A549 (cell line): ENCODE results near the gene HINT2. TPM values are rescaled to one million over a fixed set of nuclear protein-coding genes. Genes with fewer than 3 reads are reported as not detected.

Source experiments
- ATAC-seq, 2 experiments: fragments of 200-7000 bp in 1 of 2; fragments of >200 bp in 1 of 2; cut with Nextera tagmentation in 1 of 2; cut with Tn5 transposase in 1 of 2; 3 replicates each; pipeline versions ENCODE4 v1.8.0 to v1.9.1; 2018 to 2020; ENCODE audit warnings: mild to moderate bottlenecking in 1 of 2, moderate library complexity in 1 of 2
- CTCF ChIA-PET: fragments of 300-600 bp; sonication (Branson Sonifier 250); formaldehyde crosslinking; extraction: SDS; loops from one replicate; lab custom pipeline; 2021; ENCODE audit warnings: antibody characterized with exemption, inconsistent platforms; lab: Yijun Ruan, JAX
- POLR2A ChIA-PET: fragments of 350-600 bp; formaldehyde crosslinking; extraction: SDS; loops from one replicate; lab custom pipeline; 2021; ENCODE audit warnings: antibody characterized with exemption, inconsistent platforms; lab: Yijun Ruan, JAX
- DNase-seq, 2 experiments: peaks; one replicate each; pipeline versions ENCODE4 v3.0.0 to v3.0.0-alpha.2; 2011 to 2016; ENCODE audit warnings: low read depth in 1 of 2, low spot score in 1 of 2
- FAIRE-seq: peaks from 2 replicates; lab custom pipeline; 2011; peaks lifted over from hg19 to GRCh38; lab: Jason Lieb, UNC
- H3K27ac ChIP-seq, 2 experiments: fragments of >200 bp; sonication (Bioruptor Twin); formaldehyde crosslinking; 3 replicates each; pipeline ENCODE4 v1.5.1; 2016 to 2017
- H3K4me1 ChIP-seq: fragments of >200 bp; sonication (Bioruptor Twin); formaldehyde crosslinking; 3 replicates; pipeline ENCODE4 v1.6.1; 2016
- H3K4me2 ChIP-seq: fragments of >200 bp; sonication (Bioruptor Twin); formaldehyde crosslinking; 3 replicates; pipeline ENCODE4 v1.6.1; 2016
- H3K4me3 ChIP-seq: fragments of >200 bp; sonication (Bioruptor Twin); formaldehyde crosslinking; 3 replicates; pipeline ENCODE4 v1.5.1; 2016
- H3K9me3 ChIP-seq: fragments of >200 bp; sonication (Bioruptor Twin); formaldehyde crosslinking; 3 replicates; pipeline ENCODE4 v1.6.1; 2016
- BHLHE40 ChIP-seq: IDR thresholded peaks from 2 replicates; pipeline ENCODE4 v1.6.1; 2012; ENCODE audit warnings: low read depth, low read length, inconsistent platforms
- CBX8 ChIP-seq: fragments of 200-600 bp; sonication (generic); IDR thresholded peaks from 2 replicates; pipeline ENCODE4 v1.6.1; 2016
- CEBPB ChIP-seq, 2 experiments: fragments of >200 bp in 1 of 2; sonication (Bioruptor Twin) in 1 of 2; formaldehyde crosslinking in 1 of 2; IDR thresholded peaks; 2 replicates each; pipeline ENCODE4 v1.6.1; 2012 to 2016
- CHD4 ChIP-seq: fragments of 200-600 bp; sonication (generic); IDR thresholded peaks from 2 replicates; pipeline ENCODE4 v1.6.1; 2016; ENCODE audit warnings: antibody characterized with exemption, mild to moderate bottlenecking, borderline replicate concordance
- EHF ChIP-seq: fragments of 250-450 bp; sonication (Bioruptor Pico); IDR thresholded peaks from 2 replicates; pipeline ENCODE4 v1.5.0; 2020; ENCODE audit warnings: mild to moderate bottlenecking
- EHMT2 ChIP-seq: fragments of 200-600 bp; sonication (generic); IDR thresholded peaks from 2 replicates; pipeline ENCODE4 v1.6.1; 2016; ENCODE audit warnings: antibody characterized with exemption, low read depth, mild to moderate bottlenecking, moderate library complexity
- FOSB ChIP-seq: fragments of 250-450 bp; sonication (Bioruptor Pico); IDR thresholded peaks from 2 replicates; pipeline ENCODE4 v1.5.0; 2020; ENCODE audit warnings: mild to moderate bottlenecking, moderate library complexity
- FOSL2 ChIP-seq, 2 experiments: fragments of 450-650 bp in 1 of 2; fragments of >200 bp in 1 of 2; sonication (Bioruptor Twin) in 1 of 2; formaldehyde crosslinking; IDR thresholded peaks; 2 replicates each; pipeline versions ENCODE4 v1.5.0 to v1.6.1; 2016 to 2020; ENCODE audit warnings: mild to moderate bottlenecking in 1 of 2, moderate library complexity in 1 of 2
- HOXA7 ChIP-seq: fragments of 250-450 bp; sonication (Bioruptor Pico); IDR thresholded peaks from 2 replicates; pipeline ENCODE4 v1.5.0; 2020; ENCODE audit warnings: mild to moderate bottlenecking, moderate library complexity
- JUN ChIP-seq, 2 experiments: fragments of >200 bp; sonication (Bioruptor Twin); formaldehyde crosslinking; IDR thresholded peaks; 2 replicates in 1 of 2; 3 replicates in 1 of 2; pipeline ENCODE4 v1.6.1; 2016 to 2017
- MYC ChIP-seq: IDR thresholded peaks from 2 replicates; pipeline ENCODE4 v1.6.1; 2012; ENCODE audit warnings: mild to moderate bottlenecking, inconsistent platforms, low read length, improper control_type of control experiment, borderline replicate concordance
- NPAS2 ChIP-seq: fragments of 250-450 bp; sonication (Bioruptor Pico); IDR thresholded peaks from 2 replicates; pipeline ENCODE4 v1.8.0; 2022; ENCODE audit warnings: mild to moderate bottlenecking, moderate library complexity, borderline replicate concordance
- NR3C1 ChIP-seq: fragments of >200 bp; sonication (Bioruptor Twin); formaldehyde crosslinking; IDR thresholded peaks from 3 replicates; pipeline ENCODE4 v1.6.1; 2017
- PHF8 ChIP-seq: fragments of 200-600 bp; sonication (generic); IDR thresholded peaks from 2 replicates; pipeline ENCODE4 v1.6.1; 2016; ENCODE audit warnings: low read depth, mild to moderate bottlenecking, antibody characterized with exemption, moderate library complexity, borderline replicate concordance
- POLR2A ChIP-seq: IDR thresholded peaks from 2 replicates; pipeline ENCODE4 v1.6.1; 2012; ENCODE audit warnings: mild to moderate bottlenecking, low read length
- POLR2AphosphoS2 ChIP-seq: conservative IDR thresholded peaks from 2 replicates; pipeline ENCODE4 v1.6.1; 2012; ENCODE audit warnings: low read length, improper control_type of control experiment, inconsistent platforms
- RAD21 ChIP-seq, 2 experiments: fragments of >200 bp in 1 of 2; sonication (Bioruptor Twin) in 1 of 2; formaldehyde crosslinking in 1 of 2; IDR thresholded peaks in 1 of 2; conservative IDR thresholded peaks in 1 of 2; 2 replicates in 1 of 2; 3 replicates in 1 of 2; pipeline ENCODE4 v1.6.1; 2012 to 2018; ENCODE audit warnings: inconsistent platforms in 1 of 2
- RARB ChIP-seq: fragments of 250-450 bp; sonication (Bioruptor Pico); IDR thresholded peaks from 2 replicates; pipeline ENCODE4 v1.8.0; 2021; ENCODE audit warnings: mild to moderate bottlenecking, moderate library complexity
- ZFP36 ChIP-seq: fragments of 450-650 bp; IDR thresholded peaks from 2 replicates; pipeline ENCODE4 v1.6.1; 2014; ENCODE audit warnings: borderline replicate concordance; ENCODE audit not compliant: partially characterized antibody
- ZNF302 ChIP-seq: fragments of 250-450 bp; sonication (Bioruptor Pico); IDR thresholded peaks from 2 replicates; pipeline ENCODE4 v1.9.0; 2021; ENCODE audit warnings: inconsistent platforms, mild to moderate bottlenecking, moderate library complexity
- ZSCAN20 ChIP-seq: fragments of 250-450 bp; sonication (Bioruptor Pico); IDR thresholded peaks from 2 replicates; pipeline ENCODE4 v1.8.0; 2022; ENCODE audit warnings: mild to moderate bottlenecking, moderate library complexity
- WGBS: methylation state at CpG from one replicate; pipeline ENCODE4 v1.1.6; 2017; ENCODE audit errors: missing lambda C conversion rate; 5-methylcytosine and 5-hydroxymethylcytosine counted together
- polyA plus RNA-seq, 4 experiments: library from polyadenylated mRNA; depleted of rRNA in 3 of 4; stranded (reverse); fragments of >200 nt; fragmentation: RNase III in 1 of 4; extraction: RNeasy Plus Mini Kit Qiagen cat#74134 plus additional on column Dnase treatment in 1 of 4; gene quantifications; 2 replicates in 3 of 4; 3 replicates in 1 of 4; pipeline ENCODE4 v1.2.3, GENCODE V29; 2011 to 2017
- TF ChIP-seq, protein P1 (sequence below): fragments of >200 bp; sonication (Bioruptor Twin); formaldehyde crosslinking; IDR thresholded peaks from 2 replicates; pipeline ENCODE4 v1.6.1; 2016
- TF ChIP-seq, protein P2 (sequence below): fragments of >200 bp; sonication (Bioruptor Twin); formaldehyde crosslinking; IDR thresholded peaks from 3 replicates; pipeline ENCODE4 v1.5.1; 2016
- TF ChIP-seq, protein P3 (sequence below): IDR thresholded peaks from 2 replicates; pipeline ENCODE4 v1.6.1; 2012
- TF ChIP-seq, protein P4 (sequence below): fragments of >200 bp; sonication (Bioruptor Twin); formaldehyde crosslinking; IDR thresholded peaks from 3 replicates; pipeline ENCODE4 v1.6.1; 2016

Gene HINT2
- polyA plus RNA-seq, 2 of the 4 experiments (the other 2 are of a cell fraction), result 46.9 to 69.2 TPM

DNA sequence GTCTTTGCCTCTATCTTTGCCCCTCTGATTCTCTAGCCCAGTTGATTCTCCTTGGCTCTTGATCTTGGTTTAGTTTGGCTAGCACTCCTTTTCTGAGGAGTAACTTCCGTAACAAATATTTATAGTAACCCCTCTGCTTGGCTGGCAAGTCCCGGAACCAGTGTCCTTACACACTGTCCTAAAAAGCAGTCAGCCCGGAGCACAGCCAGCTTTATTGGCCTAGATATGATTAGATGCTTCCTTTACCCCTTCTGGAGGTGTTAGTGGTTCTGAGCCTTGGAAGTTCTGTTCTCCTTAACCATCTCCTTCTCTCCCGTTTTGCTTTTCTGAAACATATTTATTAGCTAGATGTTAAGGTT, 43.8 kb downstream of the HINT2 start:
- H3K4me1 ChIP-seq, result peaks cover 23% of the 10 kb centered on the region
- peak; percentile 36 for FAIRE-seq
- H3K27ac ChIP-seq, result no peak overlapping the region
- ChIA-PET CTCF (interaction anchor here (0.8 to 13.6 kb wide), 7 partner anchors 15 to 121 kb away, joined by 3 to 122 read pairs (median 6); partner anchors contain the start of gene SPAG8), POLR2A (interaction anchor here (0.9 kb wide), 1 partner anchor 14 kb away, joined by 4 read pairs; no protein-coding TSS in a partner anchor)
- TF ChIP-seq POLR2A (no peak), JUN (IDR thresholded peaks at IDR 0.05) (no peak), NPAS2 (no peak), ZNF302 (CRISPR knock-in tag) (no peak), EHMT2 (no peak), PHF8 (no peak), CEBPB (IDR thresholded peaks at IDR 0.05) (no peak), RAD21 (conservative IDR thresholded peaks at IDR 0.05 in 1 of 2, IDR thresholded peaks at IDR 0.05 in 1 of 2) (no peak), BHLHE40 (no peak), HOXA7 (CRISPR knock-in tag) (no peak)
- TF ChIP-seq, protein P1, sequence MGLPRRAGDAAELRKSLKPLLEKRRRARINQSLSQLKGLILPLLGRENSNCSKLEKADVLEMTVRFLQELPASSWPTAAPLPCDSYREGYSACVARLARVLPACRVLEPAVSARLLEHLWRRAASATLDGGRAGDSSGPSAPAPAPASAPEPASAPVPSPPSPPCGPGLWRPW, result no peak
- TF ChIP-seq, protein P2, sequence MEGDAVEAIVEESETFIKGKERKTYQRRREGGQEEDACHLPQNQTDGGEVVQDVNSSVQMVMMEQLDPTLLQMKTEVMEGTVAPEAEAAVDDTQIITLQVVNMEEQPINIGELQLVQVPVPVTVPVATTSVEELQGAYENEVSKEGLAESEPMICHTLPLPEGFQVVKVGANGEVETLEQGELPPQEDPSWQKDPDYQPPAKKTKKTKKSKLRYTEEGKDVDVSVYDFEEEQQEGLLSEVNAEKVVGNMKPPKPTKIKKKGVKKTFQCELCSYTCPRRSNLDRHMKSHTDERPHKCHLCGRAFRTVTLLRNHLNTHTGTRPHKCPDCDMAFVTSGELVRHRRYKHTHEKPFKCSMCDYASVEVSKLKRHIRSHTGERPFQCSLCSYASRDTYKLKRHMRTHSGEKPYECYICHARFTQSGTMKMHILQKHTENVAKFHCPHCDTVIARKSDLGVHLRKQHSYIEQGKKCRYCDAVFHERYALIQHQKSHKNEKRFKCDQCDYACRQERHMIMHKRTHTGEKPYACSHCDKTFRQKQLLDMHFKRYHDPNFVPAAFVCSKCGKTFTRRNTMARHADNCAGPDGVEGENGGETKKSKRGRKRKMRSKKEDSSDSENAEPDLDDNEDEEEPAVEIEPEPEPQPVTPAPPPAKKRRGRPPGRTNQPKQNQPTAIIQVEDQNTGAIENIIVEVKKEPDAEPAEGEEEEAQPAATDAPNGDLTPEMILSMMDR, result no peak
- TF ChIP-seq, protein P3, sequence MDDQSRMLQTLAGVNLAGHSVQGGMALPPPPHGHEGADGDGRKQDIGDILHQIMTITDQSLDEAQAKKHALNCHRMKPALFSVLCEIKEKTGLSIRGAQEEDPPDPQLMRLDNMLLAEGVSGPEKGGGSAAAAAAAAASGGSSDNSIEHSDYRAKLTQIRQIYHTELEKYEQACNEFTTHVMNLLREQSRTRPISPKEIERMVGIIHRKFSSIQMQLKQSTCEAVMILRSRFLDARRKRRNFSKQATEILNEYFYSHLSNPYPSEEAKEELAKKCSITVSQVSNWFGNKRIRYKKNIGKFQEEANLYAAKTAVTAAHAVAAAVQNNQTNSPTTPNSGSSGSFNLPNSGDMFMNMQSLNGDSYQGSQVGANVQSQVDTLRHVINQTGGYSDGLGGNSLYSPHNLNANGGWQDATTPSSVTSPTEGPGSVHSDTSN, result no peak
- peak in 1 of 2 experiments; percentile 55; a peak in 3 of 6 replicates for ATAC-seq
- H3K4me3 ChIP-seq, result no peak overlapping the region
- H3K4me2 ChIP-seq, result peak overlapping the region; percentile 61
- no peaks in the 10 kb centered on the region for H3K9me3 ChIP-seq
- WGBS, result 42% methylated on average over 4 of the region's 4 CpGs
- no peak for DNase-seq

DNA sequence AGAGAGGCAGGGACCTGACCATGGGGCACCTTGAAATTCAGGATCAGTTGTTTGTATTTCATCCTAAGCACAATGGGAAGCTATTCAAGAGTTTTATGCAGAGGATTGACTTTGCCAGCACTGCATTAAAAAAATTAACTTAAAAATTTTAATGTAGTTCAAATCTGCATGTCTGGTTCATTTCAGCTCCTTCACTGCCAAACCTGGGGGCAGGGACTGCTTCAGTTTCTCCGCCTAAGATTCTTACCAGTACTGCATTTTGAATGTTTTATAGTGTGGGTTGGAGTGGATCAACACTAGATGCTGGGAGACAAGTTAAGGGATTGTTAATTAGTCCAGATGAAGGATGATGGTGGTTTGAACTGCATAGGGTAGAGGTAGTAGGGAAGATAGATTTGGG, 45.1 kb downstream of the HINT2 start:
- POLR2A ChIA-PET, result no interaction called here
- no peak for ATAC-seq

More for the DNA sequence above, 45.1 kb downstream of the HINT2 start:
- WGBS, result 88% methylated on average over 1 of the region's 1 CpG
- TF ChIP-seq ZSCAN20 (no peak), ZFP36 (no peak), POLR2AphosphoS2 (no peak), NR3C1 (no peak), RARB (CRISPR knock-in tag) (no peak), NPAS2 (no peak), HOXA7 (CRISPR knock-in tag) (no peak), FOSL2 (IDR thresholded peaks at IDR 0.05) (no peak), FOSL2 (CRISPR knock-in tag; IDR thresholded peaks at IDR 0.05) (no peak), CBX8 (no peak), JUN (IDR thresholded peaks at IDR 0.05) (no peak), EHF (CRISPR knock-in tag) (no peak), MYC (no peak), FOSB (no peak), CHD4 (no peak)
- TF ChIP-seq, protein P1, result no peak
- TF ChIP-seq, protein P4, sequence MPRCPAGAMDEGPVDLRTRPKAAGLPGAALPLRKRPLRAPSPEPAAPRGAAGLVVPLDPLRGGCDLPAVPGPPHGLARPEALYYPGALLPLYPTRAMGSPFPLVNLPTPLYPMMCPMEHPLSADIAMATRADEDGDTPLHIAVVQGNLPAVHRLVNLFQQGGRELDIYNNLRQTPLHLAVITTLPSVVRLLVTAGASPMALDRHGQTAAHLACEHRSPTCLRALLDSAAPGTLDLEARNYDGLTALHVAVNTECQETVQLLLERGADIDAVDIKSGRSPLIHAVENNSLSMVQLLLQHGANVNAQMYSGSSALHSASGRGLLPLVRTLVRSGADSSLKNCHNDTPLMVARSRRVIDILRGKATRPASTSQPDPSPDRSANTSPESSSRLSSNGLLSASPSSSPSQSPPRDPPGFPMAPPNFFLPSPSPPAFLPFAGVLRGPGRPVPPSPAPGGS, result no peak
- Histone ChIP-seq H3K4me1 (peaks cover 23% of the 10 kb centered on the region), H3K27ac (no peak overlapping the region), H3K4me3 (no peak overlapping the region), H3K4me2 (no peak overlapping the region), H3K9me3 (no peaks in the 10 kb centered on the region)
- FAIRE-seq (no peak), DNase-seq (no peak)
- CTCF ChIA-PET, result interaction anchor here (0.8 to 13.6 kb wide), 8 partner anchors 12 to 74 kb away, joined by 3 to 122 read pairs (median 4); no protein-coding TSS in a partner anchor
